Neuronal stem cell (in vitro differentiated cells): ENCODE measurements around the gene LSM14A.
"Not testable (repeated sequence)": the region's sequence is repeated elsewhere in the genome, so short reads cannot be mapped to it uniquely, and the experiment has no call there.

ENCODE experiments used
- DNase-seq: peaks from one replicate; pipeline ENCODE4 v3.0.0-alpha.2; 2013; ENCODE audit warnings: low spot score
- H2AFZ ChIP-seq: one replicate; pipeline ENCODE4 v1.6.1; 2013; ENCODE audit warnings: mild to moderate bottlenecking, low read length, inconsistent platforms
- H2AK5ac ChIP-seq: 2 replicates; pipeline ENCODE4 v1.6.1; 2013; ENCODE audit warnings: low read depth, mild to moderate bottlenecking, inconsistent platforms, low read length, moderate library complexity, mixed read lengths
- H2BK120ac ChIP-seq: 2 replicates; pipeline ENCODE4 v1.6.1; 2013; ENCODE audit warnings: low read depth, mild to moderate bottlenecking, inconsistent platforms, low read length, moderate library complexity, mixed read lengths
- H2BK12ac ChIP-seq: one replicate; pipeline ENCODE4 v1.6.1; 2013; ENCODE audit warnings: low read length, inconsistent platforms
- H2BK15ac ChIP-seq: 2 replicates; pipeline ENCODE4 v1.6.1; 2013; ENCODE audit warnings: mild to moderate bottlenecking, low read length, inconsistent platforms, mixed read lengths
- H2BK5ac ChIP-seq: one replicate; pipeline ENCODE4 v1.6.1; 2013; ENCODE audit warnings: inconsistent platforms, mild to moderate bottlenecking, low read length, moderate library complexity
- H3K14ac ChIP-seq: one replicate; pipeline ENCODE4 v1.6.1; 2013; ENCODE audit warnings: low read length, inconsistent platforms
- H3K18ac ChIP-seq: 2 replicates; pipeline ENCODE4 v1.6.1; 2013; ENCODE audit warnings: low read length, inconsistent platforms
- H3K23ac ChIP-seq: 2 replicates; pipeline ENCODE4 v1.6.1; 2013; ENCODE audit warnings: low read depth, mild to moderate bottlenecking, mixed read lengths, low read length, inconsistent platforms; ENCODE audit not compliant: poor library complexity
- H3K27ac ChIP-seq: replicated peaks from 3 replicates; pipeline ENCODE4 v1.5.1; 2013; ENCODE audit warnings: low read length, inconsistent platforms
- H3K27me3 ChIP-seq, 3 experiments: 2 replicates each; pipeline ENCODE4 v1.6.1; 2013; ENCODE audit warnings: low read length in 3 of 3, mild to moderate bottlenecking in 2 of 3, inconsistent platforms in 1 of 3, low read depth in 1 of 3, mixed read lengths in 1 of 3, moderate library complexity in 1 of 3; ENCODE audit not compliant: control insufficient read depth in 3 of 3, insufficient read depth in 3 of 3
- H3K36me3 ChIP-seq, 2 donors: replicated peaks in 1 of 2; 2 replicates each; pipeline ENCODE4 v1.6.1; 2013; ENCODE audit warnings: low read length in 2 of 2; ENCODE audit not compliant: control insufficient read depth in 2 of 2, insufficient read depth in 2 of 2
- H3K4ac ChIP-seq: 2 replicates; pipeline ENCODE4 v1.6.1; 2013; ENCODE audit warnings: inconsistent platforms, mild to moderate bottlenecking, low read length, moderate library complexity
- H3K4me1 ChIP-seq, 2 donors: 1 replicate in 1 of 2; 2 replicates in 1 of 2; pipeline ENCODE4 v1.6.1; 2013; ENCODE audit warnings: low read length in 2 of 2, low read depth in 1 of 2; ENCODE audit not compliant: control insufficient read depth in 2 of 2, insufficient read depth in 1 of 2
- H3K4me2 ChIP-seq: one replicate; pipeline ENCODE4 v1.6.1; 2013; ENCODE audit warnings: mild to moderate bottlenecking, low read length, inconsistent platforms; ENCODE audit not compliant: insufficient read depth, poor library complexity, severe bottlenecking
- H3K4me3 ChIP-seq, 2 donors: 2 replicates each; pipeline ENCODE4 v1.5.1; 2013; ENCODE audit warnings: low read length in 2 of 2, mild to moderate bottlenecking in 2 of 2, inconsistent platforms in 1 of 2, moderate library complexity in 1 of 2
- H3K79me1 ChIP-seq: one replicate; pipeline ENCODE4 v1.6.1; 2013; ENCODE audit warnings: low read depth, mild to moderate bottlenecking, inconsistent platforms, low read length, moderate library complexity
- H3K9ac ChIP-seq: one replicate; pipeline ENCODE4 v1.6.1; 2013; ENCODE audit warnings: mild to moderate bottlenecking, low read depth, low read length, inconsistent platforms; ENCODE audit not compliant: poor library complexity
- H3K9me3 ChIP-seq, 2 donors: replicated peaks in 1 of 2; 2 replicates each; pipeline versions ENCODE3 to v1.6.1; 2013; ENCODE audit warnings: low read length in 2 of 2, mild to moderate bottlenecking in 2 of 2, inconsistent platforms in 1 of 2, low read depth in 1 of 2, mixed read lengths in 1 of 2, moderate library complexity in 1 of 2; ENCODE audit not compliant: control insufficient read depth in 2 of 2, insufficient read depth in 1 of 2
- H4K8ac ChIP-seq: one replicate; pipeline ENCODE4 v1.6.1; 2013; ENCODE audit warnings: low read depth, mild to moderate bottlenecking, inconsistent platforms, low read length, moderate library complexity
- H4K91ac ChIP-seq: one replicate; pipeline ENCODE4 v1.6.1; 2013; ENCODE audit warnings: low read length, low read depth, mild to moderate bottlenecking, inconsistent platforms; ENCODE audit not compliant: poor library complexity
- WGBS, 2 donors: extraction: QIAGEN DNeasy Blood & Tissue Kit; methylation state at CpG; one replicate each; pipeline ENCODE4 v1.1.7; 2013; ENCODE audit warnings: missing lambda C conversion rate in 2 of 2, mixed read lengths in 1 of 2; ENCODE audit not compliant: insufficient read length in 2 of 2, insufficient replicate concordance in 1 of 2; ENCODE audit errors: extremely low coverage in 2 of 2; 5-methylcytosine and 5-hydroxymethylcytosine counted together

The LSM14A gene

DNA sequence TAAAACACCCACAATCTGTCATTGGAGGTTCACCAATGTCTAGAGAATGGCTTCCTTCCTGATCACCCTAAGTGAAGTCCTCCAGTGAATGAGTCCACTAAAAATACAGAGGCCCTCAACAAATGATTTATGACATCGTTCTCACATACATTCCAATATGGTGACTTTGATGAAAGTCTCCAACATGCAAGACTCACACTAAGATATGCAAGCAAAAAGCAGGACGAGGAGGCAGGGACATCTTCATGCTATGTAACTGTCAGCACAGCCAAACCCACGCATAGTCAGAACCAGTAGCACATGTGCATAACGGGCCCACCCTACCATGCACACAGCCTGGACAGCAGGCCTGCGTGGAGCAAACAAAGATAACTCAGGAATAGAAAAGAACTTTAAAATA lies 16.6 kb upstream of the LSM14A start:
- no peak overlapping the region for H4K91ac ChIP-seq
- no peak overlapping the region for H2AFZ ChIP-seq
- H2BK5ac ChIP-seq: no peak overlapping the region
- no peak overlapping the region for H2AK5ac ChIP-seq
- H3K18ac ChIP-seq: no peak overlapping the region
- no peaks in the 10 kb centered on the region for H3K4me1 ChIP-seq
- no peak overlapping the region for H3K4me3 ChIP-seq
- H3K14ac ChIP-seq: no peak overlapping the region
- H2BK15ac ChIP-seq: no peak overlapping the region
- no peaks in the 10 kb centered on the region for H3K9me3 ChIP-seq
- H3K9ac ChIP-seq: no peak overlapping the region
- H3K36me3 ChIP-seq: no peaks in the 10 kb centered on the region
- H3K79me1 ChIP-seq: no peaks in the 10 kb centered on the region
- no peak overlapping the region for H2BK120ac ChIP-seq
- DNase-seq: no peak
- H3K27me3 ChIP-seq: peaks cover 0 to 5% (median 1%) of the 10 kb centered on the region in 3 experiments
- H3K4me2 ChIP-seq: no peak overlapping the region
- H4K8ac ChIP-seq: no peak overlapping the region
- no CpG with 5 or more reads among the region's 5 CpGs for WGBS, 2 donors
- no peak overlapping the region for H3K23ac ChIP-seq
- no peak overlapping the region for H3K27ac ChIP-seq
- H2BK12ac ChIP-seq: no peak overlapping the region
- H3K4ac ChIP-seq: no peak overlapping the region

GRCh38 chr19:34158966-34159365 lies 13.3 kb upstream of the LSM14A start:
- not testable (repeated sequence) for H2BK12ac ChIP-seq, H2BK5ac ChIP-seq, H3K27ac ChIP-seq, H2BK120ac ChIP-seq, H2AK5ac ChIP-seq, H3K36me3 ChIP-seq, H2AFZ ChIP-seq, H4K8ac ChIP-seq, H3K79me1 ChIP-seq, H3K4me3 ChIP-seq, H2BK15ac ChIP-seq, H3K9ac ChIP-seq, H3K23ac ChIP-seq, H3K9me3 ChIP-seq, H4K91ac ChIP-seq, DNase-seq, H3K4ac ChIP-seq, H3K27me3 ChIP-seq, H3K4me2 ChIP-seq, H3K18ac ChIP-seq, H3K4me1 ChIP-seq, H3K14ac ChIP-seq
- WGBS, 2 donors: no CpG with 5 or more reads among the region's 7 CpGs

- not testable (repeated sequence) for H3K14ac ChIP-seq, H3K4me1 ChIP-seq, H3K4ac ChIP-seq, DNase-seq, H3K4me2 ChIP-seq, H3K79me1 ChIP-seq, H2AFZ ChIP-seq, H3K36me3 ChIP-seq, H2BK15ac ChIP-seq, H3K9me3 ChIP-seq, H2BK5ac ChIP-seq, H2AK5ac ChIP-seq, H4K91ac ChIP-seq, H3K23ac ChIP-seq, H2BK120ac ChIP-seq, H3K9ac ChIP-seq, H2BK12ac ChIP-seq, H3K27me3 ChIP-seq, H4K8ac ChIP-seq, H3K4me3 ChIP-seq, H3K18ac ChIP-seq, H3K27ac ChIP-seq
- WGBS, 2 donors: no CpG with 5 or more reads among the region's 5 CpGs
These were observed 12.8 kb upstream of the LSM14A start for GRCh38 chr19:34159541-34159940.

DNA sequence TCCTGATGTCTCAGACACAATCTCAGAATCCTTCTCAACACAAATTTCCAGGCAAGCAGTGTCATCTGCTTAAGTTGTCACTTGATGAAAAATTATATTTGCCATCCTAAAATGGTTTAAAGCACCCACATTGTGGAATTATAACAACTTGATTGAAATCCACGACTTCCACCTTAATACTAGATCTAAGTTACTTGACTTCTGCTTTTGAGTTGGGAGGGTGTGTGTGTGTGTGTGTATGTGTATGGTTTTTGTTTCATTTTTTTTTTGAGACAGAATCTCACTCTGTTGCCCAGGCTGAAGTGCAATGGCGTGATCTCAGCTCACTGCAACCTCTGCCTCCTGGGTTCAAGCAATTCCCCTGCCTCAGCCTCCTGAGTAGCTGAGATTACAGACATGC lies 10.4 kb upstream of the LSM14A start:
- not testable (repeated sequence) for H2BK12ac ChIP-seq, H3K4me1 ChIP-seq, H3K36me3 ChIP-seq, H3K27ac ChIP-seq, H3K9ac ChIP-seq, H3K4ac ChIP-seq, H3K4me3 ChIP-seq, H2AK5ac ChIP-seq, H4K91ac ChIP-seq, H3K4me2 ChIP-seq, DNase-seq, H3K14ac ChIP-seq, H3K79me1 ChIP-seq, H2AFZ ChIP-seq, H3K27me3 ChIP-seq, H2BK120ac ChIP-seq, H3K18ac ChIP-seq, H2BK15ac ChIP-seq, H2BK5ac ChIP-seq, H4K8ac ChIP-seq, H3K9me3 ChIP-seq, H3K23ac ChIP-seq
- WGBS, 2 donors: no CpG with 5 or more reads among the region's 2 CpGs
